Glutamatergic neuron (in vitro differentiated cells): Measurements from ENCODE around the gene FBN2. TPM values are rescaled to one million over a fixed set of nuclear protein-coding genes. Genes with fewer than 3 reads are reported as not detected.

Experiments used
- DNase-seq: peaks from one replicate; pipeline ENCODE4 v3.0.0; 2022
- H3K27ac Mint-ChIP-seq: one replicate; pipeline ENCODE4 v1.8.0; 2020; ENCODE audit warnings: mild to moderate bottlenecking, mixed read lengths, inconsistent platforms; ENCODE audit not compliant: unreplicated experiment
- H3K27me3 Mint-ChIP-seq: one replicate; pipeline ENCODE4 v1.8.0; 2020; ENCODE audit warnings: mild to moderate bottlenecking, moderate library complexity, mixed read lengths, inconsistent platforms; ENCODE audit not compliant: unreplicated experiment
- H3K36me3 Mint-ChIP-seq: one replicate; pipeline ENCODE4 v1.8.0; 2020; ENCODE audit warnings: mild to moderate bottlenecking, mixed read lengths, inconsistent platforms; ENCODE audit not compliant: unreplicated experiment
- H3K4me1 Mint-ChIP-seq: one replicate; pipeline ENCODE4 v1.8.0; 2020; ENCODE audit warnings: mild to moderate bottlenecking, low read depth, mixed read lengths, inconsistent platforms; ENCODE audit not compliant: unreplicated experiment
- H3K4me3 Mint-ChIP-seq: one replicate; pipeline ENCODE4 v1.8.0; 2020; ENCODE audit warnings: mild to moderate bottlenecking, mixed read lengths, inconsistent platforms; ENCODE audit not compliant: unreplicated experiment
- H3K9me3 Mint-ChIP-seq: one replicate; pipeline ENCODE4 v1.8.0; 2020; ENCODE audit warnings: mild to moderate bottlenecking, moderate library complexity, mixed read lengths, inconsistent platforms; ENCODE audit not compliant: unreplicated experiment
- CTCF ChIP-seq: fragments of 200-600 bp; sonication (generic); IDR thresholded peaks from one replicate; pipeline ENCODE4 v1.5.0; 2021; ENCODE audit not compliant: partially characterized antibody, unreplicated experiment
- total RNA-seq: library from RNA; stranded (reverse); fragmentation: NEBNext Ultra II Directional; extraction: Animal tissue kit (Norgen Biotek cat#: 25700); gene quantifications from one replicate; pipeline ENCODE4 v1.2.1, GENCODE V29; 2021; ENCODE audit not compliant: unreplicated experiment

Gene FBN2
- total RNA-seq, 1 donor from 2014 or later, result 0.86 TPM

DNA sequence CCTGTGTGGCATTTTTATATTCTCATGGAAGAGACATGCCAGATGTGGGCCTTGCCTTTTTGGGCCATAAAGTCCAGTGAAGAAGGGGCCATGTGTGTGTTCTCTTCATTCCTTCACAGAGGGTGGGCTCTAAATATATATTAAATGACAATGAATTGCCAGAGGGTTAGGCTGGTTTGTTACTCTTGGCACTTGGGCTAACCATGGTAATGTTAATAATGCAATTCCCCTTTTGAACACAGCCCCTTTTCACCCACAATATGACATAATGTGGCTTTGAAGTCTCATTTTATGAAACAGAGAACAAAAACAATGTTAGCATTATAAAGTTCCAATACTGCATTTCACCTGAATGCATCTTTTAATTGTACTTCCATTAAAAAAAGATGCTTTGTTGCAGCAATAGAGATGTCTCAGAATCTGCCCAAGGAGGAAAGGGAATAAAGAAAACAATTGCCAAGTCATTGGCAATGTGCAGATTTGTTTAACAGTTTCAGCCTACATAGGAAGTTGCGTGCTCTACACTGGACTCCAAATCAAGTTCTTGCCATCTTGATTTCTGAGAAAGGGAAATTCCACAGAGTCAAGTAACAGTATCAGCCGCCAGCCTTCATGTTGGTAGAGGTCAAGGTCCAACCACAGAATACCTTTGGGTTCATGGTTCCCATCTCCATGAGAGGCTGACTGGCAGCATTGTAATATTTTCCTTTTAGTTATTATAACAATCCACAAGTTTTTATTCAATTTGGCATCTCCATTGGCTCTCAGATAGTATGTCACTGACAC lies 312.6 kb downstream of the FBN2 start:
- Mint-ChIP-seq H3K27ac (no peak overlapping the region), H3K27me3 (no peaks in the 10 kb centered on the region), H3K36me3 (no peaks in the 10 kb centered on the region), H3K4me3 (no peak overlapping the region), H3K4me1 (no peaks in the 10 kb centered on the region), H3K9me3 (no peaks in the 10 kb centered on the region)
- TF ChIP-seq CTCF, result no peak
- no peak for DNase-seq

DNA sequence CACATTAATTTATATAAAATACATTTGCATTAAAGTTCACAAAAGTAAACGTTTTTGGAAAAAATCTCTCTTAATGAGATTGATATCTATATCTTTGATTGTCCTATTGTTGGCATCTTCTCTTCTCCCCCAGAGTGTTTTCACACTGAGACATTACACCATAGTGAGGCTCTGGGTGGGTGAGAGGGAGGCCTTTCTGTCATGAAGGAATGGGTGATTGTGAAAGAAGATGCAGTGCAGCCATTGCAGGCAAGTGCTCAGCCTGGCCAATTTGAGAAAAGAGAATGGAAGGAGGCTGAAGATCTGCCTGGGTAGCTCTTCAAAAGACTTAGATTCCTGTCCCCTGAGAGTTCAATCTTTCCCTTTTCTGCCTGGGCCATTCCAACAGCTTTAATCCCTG lies 313.7 kb downstream of the FBN2 start:
- Mint-ChIP-seq H3K4me3 (no peak overlapping the region), H3K4me1 (no peaks in the 10 kb centered on the region), H3K27ac (no peak overlapping the region), H3K27me3 (no peaks in the 10 kb centered on the region), H3K9me3 (no peaks in the 10 kb centered on the region), H3K36me3 (no peaks in the 10 kb centered on the region)
- no peak for TF ChIP-seq CTCF
- DNase-seq, result no peak

GRCh38 chr5:128220841-128221240 lies 317.2 kb downstream of the FBN2 start:
- no peaks in the 10 kb centered on the region for H3K9me3 Mint-ChIP-seq
- H3K27ac Mint-ChIP-seq, result no peak overlapping the region
- TF ChIP-seq CTCF, result no peak
- no peaks in the 10 kb centered on the region for H3K27me3 Mint-ChIP-seq
- H3K36me3 Mint-ChIP-seq, result no peaks in the 10 kb centered on the region
- no peak overlapping the region for H3K4me3 Mint-ChIP-seq
- H3K4me1 Mint-ChIP-seq, result no peaks in the 10 kb centered on the region
- DNase-seq, result no peak

DNA sequence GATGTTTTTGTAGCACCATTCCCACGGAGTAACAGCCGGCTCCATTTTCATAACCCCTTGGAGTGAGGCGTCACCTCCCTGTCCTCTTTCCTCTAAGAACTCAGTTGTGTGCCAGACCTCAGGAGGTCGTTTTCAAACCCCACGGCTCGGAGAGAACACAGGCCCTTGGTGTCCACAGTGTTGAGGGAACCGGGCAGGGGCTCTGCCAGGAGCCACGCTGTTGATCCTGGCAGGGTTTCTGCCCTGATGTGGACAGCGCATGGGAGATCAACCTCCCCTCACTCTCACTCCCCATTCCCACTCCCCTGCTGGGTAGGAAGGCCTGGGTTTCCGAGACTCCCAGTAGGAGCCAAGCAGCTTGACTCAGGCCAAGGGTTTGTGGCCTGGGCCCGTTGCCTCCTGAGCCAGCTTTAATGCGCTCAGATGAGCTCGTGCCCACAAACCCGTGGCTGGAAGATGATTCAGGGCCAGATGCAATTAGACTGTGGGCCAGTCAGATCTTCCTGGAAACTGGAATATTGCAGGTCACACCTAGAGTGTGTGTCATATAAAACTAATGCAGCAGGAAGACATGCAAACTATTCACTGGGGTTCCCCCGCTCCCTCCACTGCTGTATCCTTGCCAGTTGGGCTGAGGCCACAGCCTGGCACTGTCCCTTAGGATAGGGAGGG lies 321.0 kb downstream of the FBN2 start:
- DNase-seq, result no peak
- no peak for TF ChIP-seq CTCF
- H3K27me3 Mint-ChIP-seq, result no peaks in the 10 kb centered on the region
- no peaks in the 10 kb centered on the region for H3K4me1 Mint-ChIP-seq
- no peaks in the 10 kb centered on the region for H3K36me3 Mint-ChIP-seq
- no peak overlapping the region for H3K27ac Mint-ChIP-seq
- no peak overlapping the region for H3K4me3 Mint-ChIP-seq
- H3K9me3 Mint-ChIP-seq, result no peaks in the 10 kb centered on the region

DNA sequence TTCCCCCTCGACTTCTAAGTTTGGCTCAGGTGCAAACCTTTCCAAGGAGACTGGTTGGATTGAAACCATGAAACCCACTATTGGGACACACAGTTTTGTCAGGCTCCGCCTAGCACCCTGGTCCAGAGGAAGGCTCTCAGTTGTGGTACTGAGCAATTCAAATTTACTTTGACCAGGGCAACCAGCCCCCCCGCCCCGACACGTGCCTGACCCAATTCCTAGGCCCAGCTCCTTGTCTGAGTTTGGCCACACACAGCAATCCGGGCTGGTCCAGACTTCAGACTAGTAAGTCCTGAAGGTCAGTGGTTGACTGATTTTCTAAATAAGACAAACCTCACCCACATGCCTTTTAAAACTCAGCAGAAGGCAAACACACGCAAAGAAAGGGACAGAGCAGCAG lies 321.8 kb downstream of the FBN2 start:
- Mint-ChIP-seq H3K36me3 (no peaks in the 10 kb centered on the region), H3K9me3 (no peaks in the 10 kb centered on the region), H3K27me3 (no peaks in the 10 kb centered on the region), H3K4me3 (no peak overlapping the region), H3K27ac (no peak overlapping the region), H3K4me1 (no peaks in the 10 kb centered on the region)
- DNase-seq, result no peak
- no peak for TF ChIP-seq CTCF
